SK-N-MC (cell line): ENCODE measurements around the gene MAP2K7.

ENCODE experiments used
- EZH2 ChIP-seq: fragments of 200-600 bp; sonication (generic); IDR thresholded peaks from one replicate; pipeline ENCODE4 v1.6.1; 2017; ENCODE audit warnings: antibody characterized with exemption
- FOXP2 ChIP-seq: optimal IDR thresholded peaks from 2 replicates; pipeline ENCODE3; 2011; ENCODE audit warnings: mild to moderate bottlenecking, moderate library complexity; ENCODE audit not compliant: insufficient read depth; ENCODE audit errors: extremely low read length, control extremely low read depth
- POLR2AphosphoS5 ChIP-seq: IDR thresholded peaks from 2 replicates; pipeline ENCODE4 v1.6.1; 2012; ENCODE audit warnings: mild to moderate bottlenecking, low read depth, low read length, borderline replicate concordance

- TF ChIP-seq POLR2AphosphoS5 (no peak), EZH2 (no peak), FOXP2 (no peak)
These were observed 5.9 kb downstream of the MAP2K7 start for GRCh38 chr19:7909471-7910067.
